ENCODE results near the gene AP3D1.
"Not testable (repeated sequence)": the region's sequence is repeated elsewhere in the genome, so short reads cannot be mapped to it uniquely, and the experiment has no call there.

AP3D1 gene

GRCh38 chr19:2149980-2150793 lies 1.2 kb downstream of the AP3D1 start:
- no peak for DNase-seq (ENCODE audit: low read depth)

GRCh38 chr19:2148482-2149135 lies 2.8 kb downstream of the AP3D1 start:
- no peak for DNase-seq (ENCODE audit: low read depth)

- DNase-seq (ENCODE audit: low read depth), result no peak
Measured at GRCh38 chr19:2145831-2146241, 5.5 kb downstream of the AP3D1 start.

- no peak for DNase-seq (ENCODE audit: low read depth)
Measured at GRCh38 chr19:2144190-2144589, 7.2 kb downstream of the AP3D1 start.

GRCh38 chr19:2142173-2142829 lies 9.1 kb downstream of the AP3D1 start:
- no peak for DNase-seq (ENCODE audit: low read depth)

- DNase-seq (ENCODE audit: low read depth), result no peak
Measured at GRCh38 chr19:2140138-2140569, 11.2 kb downstream of the AP3D1 start.

- no peak for DNase-seq (ENCODE audit: low read depth)
Measured at GRCh38 chr19:2139385-2140137, 11.8 kb downstream of the AP3D1 start.

- no peak for DNase-seq (ENCODE audit: low read depth)
Measured at GRCh38 chr19:2138061-2138728, 13.2 kb downstream of the AP3D1 start.

- DNase-seq (ENCODE audit: low read depth), result no peak
Measured at GRCh38 chr19:2136796-2137195, 14.6 kb downstream of the AP3D1 start.

- DNase-seq (ENCODE audit: low read depth), result no peak
Measured at GRCh38 chr19:2135474-2136402, 15.6 kb downstream of the AP3D1 start.

- no peak for DNase-seq (ENCODE audit: low read depth)
Measured at GRCh38 chr19:2132731-2133490, 18.5 kb downstream of the AP3D1 start.

- DNase-seq (ENCODE audit: low read depth), result no peak
Measured at GRCh38 chr19:2132191-2132590, 19.2 kb downstream of the AP3D1 start.

GRCh38 chr19:2131012-2131975 lies 20.1 kb downstream of the AP3D1 start:
- DNase-seq (ENCODE audit: low read depth), result not testable (repeated sequence)

- DNase-seq (ENCODE audit: low read depth), result no peak
Measured at GRCh38 chr19:2129892-2130770, 21.2 kb downstream of the AP3D1 start.

- no peak for DNase-seq (ENCODE audit: low read depth)
Measured at GRCh38 chr19:2129486-2129885, 21.9 kb downstream of the AP3D1 start.

- no peak for DNase-seq (ENCODE audit: low read depth)
Measured at GRCh38 chr19:2129022-2129421, 22.3 kb downstream of the AP3D1 start.

GRCh38 chr19:2128252-2128651 lies 23.1 kb downstream of the AP3D1 start:
- not testable (repeated sequence) for DNase-seq (ENCODE audit: low read depth)

GRCh38 chr19:2127758-2128157 lies 23.6 kb downstream of the AP3D1 start:
- no peak for DNase-seq (ENCODE audit: low read depth)
